Smooth muscle cell (in vitro differentiated cells): ENCODE results near the gene ESRRA. TPM values are rescaled to one million over a fixed set of nuclear protein-coding genes. Genes with fewer than 3 reads are reported as not detected.

ENCODE experiments used
- DNase-seq: peaks from one replicate; lab custom pipeline; 2025; ENCODE audit not compliant: unreplicated experiment; lab: John Stamatoyannopoulos, UW
- H2AFZ ChIP-seq: fragments of 200-600 bp; sonication (generic); 2 replicates; pipeline ENCODE4 v1.6.0; 2016; ENCODE audit warnings: antibody characterized with exemption, low read depth, mild to moderate bottlenecking
- H3F3A ChIP-seq: fragments of 200-600 bp; sonication (generic); 2 replicates; pipeline ENCODE4 v1.6.0; 2017; ENCODE audit warnings: antibody characterized with exemption, low read depth
- H3K27ac ChIP-seq: fragments of 200-600 bp; sonication (generic); 2 replicates; pipeline ENCODE4 v1.5.1; 2016; ENCODE audit warnings: low read depth, mild to moderate bottlenecking
- H3K27me3 ChIP-seq: fragments of 200-600 bp; sonication (generic); 2 replicates; pipeline ENCODE4 v1.6.1; 2016; ENCODE audit warnings: low read depth, mild to moderate bottlenecking
- H3K36me3 ChIP-seq: fragments of 200-600 bp; sonication (generic); 2 replicates; pipeline ENCODE4 v1.5.1; 2016; ENCODE audit warnings: low read depth
- H3K4me1 ChIP-seq: fragments of 200-600 bp; sonication (generic); 2 replicates; pipeline ENCODE4 v1.5.1; 2016; ENCODE audit warnings: low read depth
- H3K4me2 ChIP-seq: fragments of 200-600 bp; sonication (generic); 2 replicates; pipeline ENCODE4 v1.6.0; 2016; ENCODE audit warnings: mild to moderate bottlenecking
- H3K4me3 ChIP-seq: fragments of 200-600 bp; sonication (generic); 2 replicates; pipeline ENCODE4 v1.5.1; 2016; ENCODE audit warnings: mild to moderate bottlenecking
- H3K79me2 ChIP-seq: fragments of 200-600 bp; sonication (generic); 2 replicates; pipeline ENCODE4 v1.6.0; 2016; ENCODE audit warnings: low read depth, mild to moderate bottlenecking
- H3K9ac ChIP-seq: fragments of 200-600 bp; sonication (generic); 2 replicates; pipeline ENCODE4 v1.6.0; 2016; ENCODE audit warnings: low read depth
- H3K9me3 ChIP-seq: fragments of 200-600 bp; sonication (generic); replicated peaks from 2 replicates; pipeline ENCODE4 v1.5.1; 2016; ENCODE audit warnings: low read depth
- H4K20me1 ChIP-seq: fragments of 200-600 bp; sonication (generic); 2 replicates; pipeline ENCODE4 v1.6.0; 2016; ENCODE audit warnings: low read depth
- WGBS: methylation state at CpG from one replicate; pipeline ENCODE4 v1.1.7; 2016; ENCODE audit warnings: low lambda C conversion rate; 5-methylcytosine and 5-hydroxymethylcytosine counted together
- polyA plus RNA-seq: library from polyadenylated mRNA; unstranded; fragments of >200 nt; fragmentation: Nextera tagmentation; extraction: Ambion mirVana; gene quantifications from 2 replicates; pipeline ENCODE4 v1.2.1, GENCODE V29; 2016
- total RNA-seq: library from RNA; depleted of rRNA; stranded (reverse); fragments of >200 nt; gene quantifications from 2 replicates; pipeline ENCODE4 v1.2.3, GENCODE V29; 2014
- TF ChIP-seq, protein P1 (sequence below): fragments of 200-600 bp; sonication (generic); IDR thresholded peaks from 2 replicates; pipeline ENCODE4 v1.5.1; 2017; ENCODE audit warnings: borderline replicate concordance, mild to moderate bottlenecking, antibody characterized with exemption; ENCODE audit not compliant: insufficient read depth, poor library complexity, severe bottlenecking

ESRRA gene
- total and polyA plus RNA-seq, 2 experiments from 2014 or later = 8.0 to 16.7 TPM

DNA sequence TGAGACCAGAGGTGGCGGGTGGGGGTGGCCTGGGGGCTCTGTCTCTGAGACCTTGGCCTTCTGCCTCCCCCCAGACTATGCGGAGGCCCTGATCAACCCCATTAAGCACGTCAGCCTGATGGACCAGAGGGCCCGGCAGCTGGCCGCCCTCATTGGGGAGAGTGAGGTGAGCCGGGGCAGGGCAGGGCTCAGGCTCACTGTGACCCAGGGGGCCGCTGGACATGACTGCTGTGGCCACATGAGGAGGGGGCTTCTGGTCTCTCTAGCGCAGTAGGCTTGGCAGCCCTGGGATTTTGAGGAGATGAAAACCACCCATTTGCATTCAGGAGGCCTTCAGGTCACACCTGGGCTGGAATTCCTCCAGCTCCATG, 41.4 kb upstream of the ESRRA start:
- Histone ChIP-seq H3K27me3 (no peaks in the 10 kb centered on the region), H3K4me1 (peaks cover 6% of the 10 kb centered on the region), H2AFZ (no peak overlapping the region), H3K27ac (peak overlapping the region; percentile 44), H3K4me2 (no peak overlapping the region), H3K9ac (no peak overlapping the region), H3F3A (peaks cover 5% of the 10 kb centered on the region), H3K36me3 (no peaks in the 10 kb centered on the region), H3K79me2 (no peaks in the 10 kb centered on the region), H3K4me3 (no peak overlapping the region), H4K20me1 (no peaks in the 10 kb centered on the region), H3K9me3 (no peaks in the 10 kb centered on the region)
- WGBS = 93% methylated on average over 8 of the region's 8 CpGs
- DNase-seq = no peak
- TF ChIP-seq, protein P1, sequence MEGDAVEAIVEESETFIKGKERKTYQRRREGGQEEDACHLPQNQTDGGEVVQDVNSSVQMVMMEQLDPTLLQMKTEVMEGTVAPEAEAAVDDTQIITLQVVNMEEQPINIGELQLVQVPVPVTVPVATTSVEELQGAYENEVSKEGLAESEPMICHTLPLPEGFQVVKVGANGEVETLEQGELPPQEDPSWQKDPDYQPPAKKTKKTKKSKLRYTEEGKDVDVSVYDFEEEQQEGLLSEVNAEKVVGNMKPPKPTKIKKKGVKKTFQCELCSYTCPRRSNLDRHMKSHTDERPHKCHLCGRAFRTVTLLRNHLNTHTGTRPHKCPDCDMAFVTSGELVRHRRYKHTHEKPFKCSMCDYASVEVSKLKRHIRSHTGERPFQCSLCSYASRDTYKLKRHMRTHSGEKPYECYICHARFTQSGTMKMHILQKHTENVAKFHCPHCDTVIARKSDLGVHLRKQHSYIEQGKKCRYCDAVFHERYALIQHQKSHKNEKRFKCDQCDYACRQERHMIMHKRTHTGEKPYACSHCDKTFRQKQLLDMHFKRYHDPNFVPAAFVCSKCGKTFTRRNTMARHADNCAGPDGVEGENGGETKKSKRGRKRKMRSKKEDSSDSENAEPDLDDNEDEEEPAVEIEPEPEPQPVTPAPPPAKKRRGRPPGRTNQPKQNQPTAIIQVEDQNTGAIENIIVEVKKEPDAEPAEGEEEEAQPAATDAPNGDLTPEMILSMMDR = no peak

DNA sequence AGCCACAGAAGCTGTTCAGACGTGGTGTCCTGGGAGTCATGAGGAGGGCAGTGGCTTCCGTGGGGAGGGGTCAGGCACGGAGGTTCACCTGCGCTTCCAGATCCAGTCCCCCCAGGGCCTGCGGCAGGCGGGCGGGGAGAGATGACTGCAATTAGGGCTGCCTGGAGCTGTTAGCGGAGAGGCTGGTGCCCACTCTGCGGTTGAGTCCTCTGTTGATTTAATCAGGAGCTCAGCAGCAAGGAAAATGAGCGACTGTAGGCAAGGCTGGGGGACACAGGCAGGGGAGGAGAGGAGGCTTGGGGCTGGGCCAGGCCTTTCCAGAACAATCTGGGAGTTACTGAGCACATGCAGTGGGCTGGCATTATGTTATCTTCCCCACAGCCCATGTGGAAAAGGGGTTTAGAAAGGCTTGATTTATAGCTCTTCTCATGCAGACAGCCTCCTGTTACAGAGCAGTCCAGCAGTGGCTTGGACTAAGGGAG, 40.9 kb upstream of the ESRRA start:
- Histone ChIP-seq H3K9me3 (no peaks in the 10 kb centered on the region), H3K79me2 (no peaks in the 10 kb centered on the region), H3K4me1 (peaks cover 8% of the 10 kb centered on the region), H3K27ac (no peak overlapping the region), H3K9ac (no peak overlapping the region), H4K20me1 (no peaks in the 10 kb centered on the region), H3K36me3 (no peaks in the 10 kb centered on the region), H3K4me2 (no peak overlapping the region), H2AFZ (no peak overlapping the region), H3K4me3 (no peak overlapping the region), H3K27me3 (no peaks in the 10 kb centered on the region), H3F3A (peaks cover 8% of the 10 kb centered on the region)
- WGBS = 70% methylated on average over 10 of the region's 10 CpGs
- no peak for DNase-seq
- TF ChIP-seq, protein P1 = no peak

DNA sequence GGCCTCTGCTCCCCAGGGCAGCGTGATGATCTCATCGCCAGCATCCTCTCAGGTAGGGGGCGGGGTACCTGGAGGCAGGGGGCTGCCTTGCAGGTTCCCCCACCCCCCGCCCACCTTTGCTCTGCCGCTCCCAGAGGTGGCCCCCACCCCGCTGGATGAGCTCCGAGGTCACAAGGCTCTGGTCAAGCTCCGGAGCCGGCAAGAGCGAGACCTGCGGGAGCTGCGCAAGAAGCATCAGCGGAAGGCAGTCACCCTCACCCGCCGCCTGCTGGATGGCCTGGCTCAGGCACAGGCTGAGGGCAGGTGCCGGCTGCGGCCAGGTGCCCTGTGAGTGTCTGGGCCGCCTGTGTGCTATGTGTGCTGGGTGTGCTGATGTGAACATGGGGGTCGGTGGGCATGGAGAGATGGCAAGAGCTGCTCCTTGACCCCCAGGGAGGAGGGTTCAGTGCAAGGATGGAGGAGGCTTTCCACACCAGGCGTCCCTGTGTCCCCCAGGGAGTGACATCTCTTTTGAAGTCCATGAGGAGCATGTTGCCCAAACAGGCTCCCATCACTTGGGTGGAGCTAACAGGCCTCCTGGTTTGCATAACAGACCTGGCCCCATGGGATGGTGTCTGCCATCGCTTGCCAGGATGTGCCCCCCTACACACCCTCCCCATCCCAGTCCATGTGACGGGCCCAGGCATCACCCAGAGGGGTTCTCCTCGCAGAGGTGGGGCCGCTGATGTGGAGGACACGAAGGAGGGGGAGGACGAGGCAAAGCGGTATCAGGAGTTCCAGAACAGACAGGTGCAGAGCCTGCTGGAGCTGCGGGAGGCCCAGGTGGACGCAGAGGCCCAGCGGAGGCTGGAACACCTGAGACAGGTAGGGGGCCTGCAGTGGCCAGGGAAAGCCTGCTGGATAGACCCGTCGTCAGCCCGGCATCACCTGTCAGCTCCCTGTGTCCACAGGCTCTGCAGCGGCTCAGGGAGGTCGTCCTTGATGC, 39.9 kb upstream of the ESRRA start:
- Histone ChIP-seq H3K9ac (no peak overlapping the region), H3K4me3 (no peak overlapping the region), H3K4me2 (no peak overlapping the region), H3K9me3 (no peaks in the 10 kb centered on the region), H3F3A (peaks cover 8% of the 10 kb centered on the region), H3K27me3 (no peaks in the 10 kb centered on the region), H3K36me3 (no peaks in the 10 kb centered on the region), H2AFZ (no peak overlapping the region), H3K27ac (no peak overlapping the region), H4K20me1 (no peaks in the 10 kb centered on the region), H3K4me1 (peaks cover 8% of the 10 kb centered on the region), H3K79me2 (no peaks in the 10 kb centered on the region)
- TF ChIP-seq, protein P1 = no peak
- DNase-seq = no peak
- WGBS = 93% methylated on average over 35 of the region's 35 CpGs

DNA sequence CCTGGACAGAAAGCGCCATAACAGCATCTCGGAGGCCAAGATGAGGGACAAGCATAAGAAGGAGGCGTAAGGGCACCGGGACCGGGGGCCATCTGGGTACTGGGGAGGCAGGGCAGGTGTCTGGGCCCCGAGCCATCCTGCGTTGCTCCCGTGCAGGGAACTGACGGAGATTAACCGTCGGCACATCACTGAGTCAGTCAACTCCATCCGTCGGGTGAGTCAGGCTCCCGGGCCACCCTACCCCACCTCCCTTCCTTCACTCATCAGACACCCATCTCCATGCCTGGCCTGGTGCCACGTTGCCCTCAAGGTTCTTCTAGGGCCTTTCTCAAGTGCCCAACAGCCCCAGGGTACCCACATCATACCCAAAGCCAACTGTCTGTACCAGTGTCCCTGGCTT, 39.0 kb upstream of the ESRRA start:
- WGBS = 92% methylated on average over 15 of the region's 15 CpGs
- TF ChIP-seq, protein P1 = no peak
- no peaks in the 10 kb centered on the region for H3K27me3 ChIP-seq

More for the DNA sequence above, 39.0 kb upstream of the ESRRA start:
- Histone ChIP-seq H3K9me3 (no peaks in the 10 kb centered on the region), H3K4me1 (peaks cover 8% of the 10 kb centered on the region), H3K4me3 (no peak overlapping the region), H3K27ac (no peak overlapping the region), H4K20me1 (no peaks in the 10 kb centered on the region), H3K9ac (no peak overlapping the region), H3F3A (peaks cover 8% of the 10 kb centered on the region), H3K79me2 (no peaks in the 10 kb centered on the region), H3K4me2 (no peak overlapping the region), H2AFZ (no peak overlapping the region), H3K36me3 (no peaks in the 10 kb centered on the region)
- no peak for DNase-seq
